HG03521 (cell line): ENCODE measurements around the gene FAAH.
A peak's percentile ranks its signal among the peaks of the same experiment; 100 is the strongest.

Experiments used
- ATAC-seq: cut with Tn5 transposase; IDR thresholded peaks from one replicate; pipeline ENCODE4 v1.9.1; 2021; ENCODE audit warnings: mild to moderate bottlenecking, moderate library complexity; ENCODE audit not compliant: unreplicated experiment

The FAAH gene

DNA sequence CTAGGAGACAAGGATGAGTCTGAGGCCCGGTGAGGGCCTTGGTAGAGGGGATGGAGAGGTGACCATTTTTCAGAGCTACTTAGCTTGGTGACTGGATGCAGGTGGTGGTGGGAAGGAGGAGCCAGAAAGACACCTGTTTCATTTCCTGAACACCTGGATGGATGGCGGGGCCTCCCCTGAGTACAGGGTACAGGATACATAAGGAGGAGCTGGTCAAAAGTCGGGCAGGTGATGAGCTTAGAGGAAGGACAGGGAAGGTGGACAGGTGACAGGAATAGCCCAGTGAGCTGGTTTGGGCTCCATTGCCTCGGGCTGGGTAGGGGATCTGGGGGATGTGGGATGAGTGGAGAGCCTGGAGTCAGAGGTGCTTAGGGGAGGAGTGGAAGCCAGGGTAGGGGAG is 6.3 kb downstream of the FAAH start:
- ATAC-seq = no peak

DNA sequence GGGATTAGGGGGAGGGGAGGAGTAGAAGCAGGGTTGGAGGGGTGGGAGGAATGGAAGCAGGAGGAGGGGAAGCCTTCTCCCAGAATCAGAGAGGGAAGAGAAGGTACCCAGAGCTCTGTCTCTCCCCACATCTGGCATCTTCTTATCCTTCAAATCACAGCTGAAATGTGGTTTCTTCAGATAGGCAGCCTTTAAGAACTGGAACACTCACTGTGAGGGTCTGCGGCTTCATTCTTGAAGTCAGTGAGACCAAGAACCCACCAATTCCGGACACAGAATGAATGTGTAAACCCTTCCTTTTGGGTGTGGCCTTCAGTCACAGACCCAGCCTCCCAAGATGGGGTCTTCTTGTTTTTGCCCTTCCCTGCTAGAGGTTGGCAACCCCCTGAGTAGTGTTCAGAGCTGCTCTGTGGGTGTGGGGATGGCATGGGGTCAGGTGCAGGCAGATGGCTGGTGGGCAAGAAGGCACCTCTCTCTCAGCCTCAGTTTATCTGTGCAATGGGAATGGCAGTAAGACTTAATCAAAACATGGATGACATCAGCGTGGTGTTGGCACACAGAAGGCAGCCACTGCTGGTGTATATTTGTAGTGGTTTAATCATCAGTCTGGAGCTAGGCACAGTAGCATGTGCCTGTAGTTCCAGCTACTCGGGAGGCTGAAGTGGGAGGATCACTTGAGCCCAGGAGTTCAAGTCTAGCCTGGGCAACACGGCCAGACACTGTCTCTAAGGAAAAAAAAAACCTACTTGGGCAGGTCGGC is 7.2 kb downstream of the FAAH start:
- no peak for ATAC-seq

DNA sequence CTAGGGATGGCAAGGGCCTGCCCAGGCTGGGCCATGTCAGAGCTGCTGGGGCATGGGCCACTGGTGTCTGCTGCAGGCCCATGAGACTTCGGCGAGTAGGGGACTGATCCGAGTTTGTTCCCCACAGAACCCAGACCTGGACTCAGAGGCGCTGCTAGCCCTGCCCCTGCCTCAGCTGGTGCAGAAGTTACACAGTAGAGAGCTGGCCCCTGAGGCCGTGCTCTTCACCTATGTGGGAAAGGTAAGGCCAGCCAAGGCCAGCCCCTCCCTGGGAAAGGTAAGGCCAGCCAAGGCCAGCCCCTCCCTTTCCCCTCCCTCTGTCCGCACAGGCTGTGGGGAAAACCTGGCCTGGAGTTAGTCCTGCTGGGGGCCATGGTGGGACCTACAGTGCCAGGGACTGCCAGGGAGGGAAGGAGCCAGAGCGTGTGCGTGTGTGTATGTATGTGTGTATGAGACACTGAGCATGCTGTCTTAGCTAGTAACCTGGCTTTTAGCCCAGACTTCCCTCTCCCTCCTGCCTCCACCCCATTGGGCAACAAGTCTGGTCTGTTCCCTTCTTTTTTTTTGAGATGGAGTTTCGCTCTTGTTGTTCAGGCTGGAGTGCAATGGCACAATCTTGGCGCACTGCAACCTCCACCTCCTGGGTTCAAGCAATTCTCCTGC is 8.0 kb downstream of the FAAH start:
- ATAC-seq = no peak

DNA sequence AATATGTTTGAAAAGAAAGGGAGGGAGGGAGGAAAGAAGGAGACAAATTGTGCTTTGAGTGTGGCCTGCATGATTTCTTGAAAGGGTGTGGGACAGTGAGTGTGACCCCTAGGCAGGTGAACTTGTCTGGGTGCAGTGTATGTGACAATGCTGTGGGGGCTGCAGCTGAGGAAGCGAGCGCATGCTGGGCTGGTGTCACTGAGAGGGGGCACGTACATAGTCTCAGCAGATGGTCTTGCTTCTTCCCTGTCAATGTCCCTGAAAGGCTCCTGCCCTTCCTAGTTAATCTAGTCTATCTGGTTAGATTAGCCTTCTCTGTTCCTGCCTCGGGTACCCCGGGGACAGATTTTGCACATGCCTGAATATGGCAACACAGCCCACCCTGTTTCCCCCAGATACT is 9.8 kb downstream of the FAAH start:
- no peak for ATAC-seq

DNA sequence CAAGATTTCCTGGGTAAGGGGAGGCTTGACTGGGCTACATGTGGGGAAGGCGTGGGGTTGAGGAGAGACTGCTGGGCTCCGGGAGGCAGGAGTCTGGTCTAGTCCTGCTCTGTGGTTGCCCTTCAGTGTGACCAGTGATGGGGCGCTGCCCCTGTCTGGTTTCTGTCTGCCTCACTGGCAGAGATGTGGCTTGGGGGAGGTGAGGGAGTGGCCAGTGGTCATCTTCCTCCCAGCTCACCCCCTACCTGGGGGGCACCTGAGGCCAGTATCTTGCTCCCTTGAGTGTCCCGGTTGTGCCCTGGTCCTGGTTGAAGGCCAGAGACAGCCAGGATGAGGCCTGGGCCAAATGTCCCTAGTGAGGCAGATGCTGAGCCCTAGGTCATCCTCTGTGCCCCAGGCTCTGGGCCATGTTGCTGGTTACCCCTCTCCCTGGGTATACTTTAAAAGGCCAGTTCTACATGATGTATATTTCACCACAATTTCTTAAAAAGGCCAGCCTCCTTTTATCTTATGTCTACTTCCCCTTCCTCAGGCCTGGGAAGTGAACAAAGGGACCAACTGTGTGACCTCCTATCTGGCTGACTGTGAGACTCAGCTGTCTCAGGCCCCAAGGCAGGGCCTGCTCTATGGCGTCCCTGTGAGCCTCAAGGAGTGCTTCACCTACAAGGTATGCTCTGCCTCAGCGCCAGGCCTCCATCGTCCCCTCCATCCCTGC is 10.5 kb downstream of the FAAH start:
- no peak for ATAC-seq

DNA sequence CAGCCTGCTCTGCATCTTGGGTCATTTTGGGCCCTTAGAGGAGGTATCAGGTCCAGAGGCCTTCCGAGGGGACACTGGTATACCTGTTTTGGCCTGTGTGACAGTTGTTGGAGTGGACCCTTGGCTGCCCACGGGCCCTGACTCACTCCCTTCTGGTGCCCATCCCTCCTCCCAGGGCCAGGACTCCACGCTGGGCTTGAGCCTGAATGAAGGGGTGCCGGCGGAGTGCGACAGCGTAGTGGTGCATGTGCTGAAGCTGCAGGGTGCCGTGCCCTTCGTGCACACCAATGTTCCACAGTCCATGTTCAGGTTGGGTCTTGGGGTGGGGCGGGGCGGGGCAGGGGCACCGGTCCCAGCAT is 11.1 kb downstream of the FAAH start:
- no peak for ATAC-seq

DNA sequence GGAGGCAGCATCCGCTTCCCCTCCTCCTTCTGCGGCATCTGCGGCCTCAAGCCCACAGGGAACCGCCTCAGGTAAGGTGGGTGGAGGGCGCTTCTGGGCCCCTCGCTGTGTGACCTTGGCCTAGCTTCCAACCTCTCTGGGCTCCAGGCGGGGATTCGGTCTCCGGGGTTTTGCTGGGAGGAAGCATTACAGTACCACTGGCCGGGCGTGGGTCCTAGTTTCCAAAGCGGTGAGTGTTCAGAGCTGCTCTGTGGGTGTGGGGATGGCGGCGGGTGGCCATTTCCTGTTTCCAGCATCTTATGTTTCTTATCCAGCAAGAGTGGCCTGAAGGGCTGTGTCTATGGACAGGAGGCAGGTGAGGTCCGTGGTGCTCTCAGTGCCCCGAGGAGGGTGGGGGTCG is 11.6 kb downstream of the FAAH start:
- ATAC-seq = no peak

DNA sequence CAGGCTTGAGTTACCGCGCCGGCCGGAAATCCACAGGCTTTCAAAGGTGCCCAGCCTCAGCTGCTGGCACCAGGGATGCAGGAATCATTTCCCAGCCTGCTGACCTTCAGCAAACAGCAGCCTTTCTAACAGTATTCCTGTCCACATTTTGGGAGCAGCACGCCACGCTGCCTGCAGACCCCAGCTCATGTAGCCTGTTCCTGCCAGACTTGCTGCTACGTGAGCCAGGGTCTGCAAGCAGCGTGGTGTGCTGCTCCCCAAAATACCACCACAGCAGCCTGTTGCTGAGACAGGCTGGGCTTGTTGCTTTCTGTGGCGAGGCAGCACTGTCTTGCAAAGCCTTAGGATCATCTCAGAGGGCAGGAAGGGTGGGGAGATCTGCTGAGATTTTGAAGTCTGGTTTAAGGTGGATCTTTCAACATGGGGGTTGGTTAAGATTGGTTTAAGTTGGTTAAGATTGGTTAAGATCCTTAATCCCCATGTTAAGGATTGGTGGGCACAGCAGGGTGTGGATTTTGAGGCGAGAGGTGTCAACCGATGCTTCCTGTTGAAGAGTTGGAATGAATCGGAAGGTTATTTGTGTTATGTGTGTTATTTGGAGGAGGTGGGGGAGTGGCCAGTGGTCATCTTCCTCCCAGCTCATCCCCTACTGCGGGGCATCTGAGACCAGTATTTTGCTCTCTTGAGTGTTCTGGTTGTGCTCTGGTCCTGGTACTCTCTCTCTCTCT is 12.9 kb downstream of the FAAH start:
- no peak for ATAC-seq

DNA sequence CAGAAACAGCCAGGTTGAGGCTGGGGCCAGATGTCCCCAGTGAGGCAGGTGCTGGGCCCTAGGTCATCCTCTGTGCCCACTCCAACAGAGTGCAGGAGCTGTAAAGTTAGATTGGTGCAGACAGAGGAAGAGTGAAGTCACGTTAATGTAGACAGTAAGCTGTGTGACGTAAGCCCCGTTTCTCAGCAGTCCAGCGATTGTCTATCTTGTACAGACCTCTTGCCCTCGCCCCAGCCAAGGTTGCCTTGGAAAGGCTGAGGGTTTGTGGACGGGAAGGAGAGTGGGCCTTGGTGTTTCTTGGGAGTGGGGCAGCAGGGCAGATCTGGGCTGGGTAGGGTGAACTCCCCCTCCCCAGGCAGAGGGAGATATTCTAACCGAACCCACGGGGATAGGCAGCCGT is 13.5 kb downstream of the FAAH start:
- ATAC-seq = no peak

DNA sequence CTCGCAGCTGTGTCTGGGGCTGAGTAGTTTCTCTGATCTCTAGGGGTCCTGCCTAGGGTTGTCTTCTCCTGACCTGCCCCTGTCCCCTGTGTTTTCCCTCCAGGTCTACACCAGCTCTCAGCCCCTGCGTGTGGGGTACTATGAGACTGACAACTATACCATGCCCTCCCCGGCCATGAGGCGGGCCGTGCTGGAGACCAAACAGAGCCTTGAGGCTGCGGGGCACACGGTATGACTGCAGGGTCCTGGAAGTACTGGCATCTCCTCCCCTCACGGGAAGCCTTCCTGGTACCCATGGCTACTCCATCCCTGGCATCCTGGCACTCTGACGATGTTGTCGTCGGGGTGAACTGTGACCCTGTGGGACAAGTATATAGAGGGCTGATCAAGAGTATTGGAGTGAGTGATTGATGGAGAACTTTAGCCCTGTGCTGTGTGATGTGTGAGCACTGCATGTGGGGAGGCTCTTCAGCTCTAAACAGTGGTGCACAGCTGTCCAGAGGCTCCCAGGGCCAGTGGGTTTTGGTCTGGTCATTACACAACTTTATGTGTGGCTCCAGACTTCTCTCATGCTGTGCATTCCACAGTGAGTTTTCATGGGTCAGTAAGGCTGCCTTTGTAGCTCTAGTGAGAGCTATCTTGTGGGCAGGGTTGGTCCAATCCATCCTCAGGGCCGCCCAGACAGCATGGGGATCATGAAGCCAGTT is 14.4 kb downstream of the FAAH start:
- ATAC-seq = no peak

DNA sequence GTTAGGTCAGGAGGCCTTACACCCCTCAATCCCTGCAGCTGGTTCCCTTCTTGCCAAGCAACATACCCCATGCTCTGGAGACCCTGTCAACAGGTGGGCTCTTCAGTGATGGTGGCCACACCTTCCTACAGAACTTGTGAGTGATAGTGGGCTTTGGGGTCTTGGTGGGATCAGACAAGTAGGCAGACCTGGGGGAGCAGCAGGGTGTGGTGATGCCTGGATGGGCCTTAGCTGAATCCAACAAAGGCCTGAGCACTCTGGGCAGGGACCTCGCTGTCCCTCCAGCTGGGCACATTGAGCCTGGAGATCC is 14.9 kb downstream of the FAAH start:
- no peak for ATAC-seq

DNA sequence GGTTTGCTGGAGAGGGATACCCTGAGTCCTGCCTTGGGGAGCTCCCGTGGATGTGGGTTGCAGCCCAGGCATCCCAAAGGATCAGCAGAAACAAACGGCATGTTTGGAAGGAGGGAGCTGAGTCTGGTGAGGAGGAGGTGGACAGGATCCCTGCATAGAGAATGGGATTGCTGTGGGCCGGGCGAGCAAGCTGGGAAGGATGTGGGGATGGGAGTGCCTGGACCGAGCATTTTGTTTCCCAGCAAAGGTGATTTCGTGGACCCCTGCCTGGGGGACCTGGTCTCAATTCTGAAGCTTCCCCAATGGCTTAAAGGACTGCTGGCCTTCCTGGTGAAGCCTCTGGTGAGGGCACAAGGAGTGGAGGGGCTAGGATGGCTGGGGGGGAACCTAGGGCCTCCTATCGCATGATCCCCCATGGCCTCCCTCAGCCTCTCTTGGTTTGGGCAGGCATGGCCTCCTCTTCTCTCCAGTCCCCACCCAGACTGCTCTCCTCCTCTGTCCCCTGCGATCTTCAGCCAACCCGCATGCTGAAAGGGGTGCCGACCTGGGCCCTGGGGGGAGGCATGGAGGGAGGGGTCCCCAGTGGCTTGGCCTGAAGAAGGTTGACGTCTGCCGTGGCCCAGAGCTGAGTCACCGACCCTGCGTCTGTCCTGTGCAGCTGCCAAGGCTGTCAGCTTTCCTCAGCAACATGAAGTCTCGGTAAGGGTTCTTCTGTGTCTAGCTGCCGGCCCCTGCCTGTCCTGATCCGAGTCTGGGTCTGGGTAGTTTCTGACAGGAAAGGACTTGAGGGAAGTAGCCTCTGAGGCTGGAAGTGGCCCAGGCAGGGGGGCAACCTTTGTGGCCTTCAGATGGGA is 16.3 kb downstream of the FAAH start:
- no peak for ATAC-seq

DNA sequence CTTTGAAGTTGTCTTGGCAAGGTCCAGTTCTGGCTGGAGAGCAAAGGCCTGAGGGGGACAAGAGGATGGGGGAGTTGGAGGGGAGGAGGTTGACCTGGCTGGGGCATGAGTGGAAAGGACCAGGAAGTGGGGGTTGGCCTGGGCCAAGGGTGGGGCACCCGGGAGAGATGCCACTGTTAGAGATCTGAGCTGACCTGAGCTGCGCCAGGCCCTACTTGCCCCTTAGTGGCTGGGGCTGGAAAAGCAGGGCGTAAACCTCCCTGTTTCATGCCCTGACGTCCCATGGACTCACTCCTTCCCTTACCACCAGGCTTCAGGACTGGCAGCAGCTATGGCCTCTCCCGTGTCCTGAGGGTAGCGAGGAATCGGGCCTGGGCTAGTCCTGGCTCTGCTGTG is 16.9 kb downstream of the FAAH start:
- ATAC-seq = no peak

DNA sequence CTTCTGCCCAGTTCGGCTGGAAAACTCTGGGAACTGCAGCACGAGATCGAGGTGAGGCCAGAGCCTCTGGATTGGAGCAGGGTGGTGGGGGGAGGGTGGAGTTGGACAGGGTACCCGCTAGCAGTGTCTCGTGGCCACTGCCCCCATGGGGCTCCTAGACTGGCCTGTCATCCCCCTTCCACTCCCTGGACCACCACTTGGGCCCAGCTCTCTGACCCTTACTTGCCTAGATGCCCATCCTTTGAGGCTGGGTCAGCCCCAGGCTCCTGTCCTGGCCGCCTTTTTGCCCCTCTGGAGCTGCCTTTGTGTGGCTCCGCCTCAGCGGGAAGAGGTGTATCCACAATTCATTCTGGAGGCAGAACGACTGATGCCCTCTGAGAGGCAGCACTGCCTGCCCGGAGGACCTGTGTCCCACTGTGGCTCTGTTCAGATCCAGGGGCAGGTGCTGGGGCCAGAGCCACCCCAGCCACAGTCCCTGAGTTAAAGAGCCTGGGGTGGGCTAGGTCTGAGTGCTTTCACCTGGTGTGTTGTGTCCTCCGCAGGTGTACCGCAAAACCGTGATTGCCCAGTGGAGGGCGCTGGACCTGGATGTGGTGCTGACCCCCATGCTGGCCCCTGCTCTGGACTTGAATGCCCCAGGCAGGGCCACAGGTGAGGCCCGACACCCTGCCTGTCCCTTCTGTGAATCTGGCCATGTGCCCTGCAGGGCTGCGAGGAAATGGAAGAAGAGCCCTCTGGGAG is 17.7 kb downstream of the FAAH start:
- ATAC-seq = no peak

DNA sequence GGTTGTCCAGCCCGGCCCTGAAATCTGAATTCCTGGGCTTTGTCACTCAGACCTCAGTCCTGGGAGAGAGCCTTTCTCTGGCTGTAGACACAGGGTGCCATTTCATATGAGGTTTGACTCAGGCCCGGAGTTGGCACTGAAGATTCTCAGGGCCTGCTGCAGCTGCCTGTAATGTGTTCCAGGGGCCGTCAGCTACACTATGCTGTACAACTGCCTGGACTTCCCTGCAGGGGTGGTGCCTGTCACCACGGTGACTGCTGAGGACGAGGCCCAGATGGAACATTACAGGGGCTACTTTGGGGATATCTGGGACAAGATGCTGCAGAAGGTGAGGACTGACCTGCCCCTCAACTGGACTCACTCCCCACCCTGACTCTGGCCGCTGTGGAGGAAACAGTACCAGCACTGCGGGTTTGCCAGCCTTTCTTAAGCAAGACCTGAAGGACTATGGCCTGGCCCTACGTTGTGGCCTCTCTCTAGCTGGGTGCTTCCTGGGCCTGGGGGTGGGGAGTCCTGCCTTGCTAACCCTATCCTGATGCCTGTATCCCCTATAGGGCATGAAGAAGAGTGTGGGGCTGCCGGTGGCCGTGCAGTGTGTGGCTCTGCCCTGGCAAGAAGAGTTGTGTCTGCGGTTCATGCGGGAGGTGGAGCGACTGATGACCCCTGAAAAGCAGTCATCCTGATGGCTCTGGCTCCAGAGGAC is 18.9 kb downstream of the FAAH start:
- ATAC-seq = no peak

DNA sequence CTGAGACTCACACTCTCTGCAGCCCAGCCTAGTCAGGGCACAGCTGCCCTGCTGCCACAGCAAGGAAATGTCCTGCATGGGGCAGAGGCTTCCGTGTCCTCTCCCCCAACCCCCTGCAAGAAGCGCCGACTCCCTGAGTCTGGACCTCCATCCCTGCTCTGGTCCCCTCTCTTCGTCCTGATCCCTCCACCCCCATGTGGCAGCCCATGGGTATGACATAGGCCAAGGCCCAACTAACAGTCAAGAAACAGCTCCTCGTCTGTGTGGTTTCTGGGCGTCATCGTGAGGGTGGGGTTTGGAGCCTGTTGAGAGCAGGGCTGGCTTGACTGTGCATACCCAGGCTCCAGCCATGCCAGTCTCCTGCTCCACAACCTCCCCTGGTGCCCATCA is 19.5 kb downstream of the FAAH start:
- peak; percentile 69 for ATAC-seq

DNA sequence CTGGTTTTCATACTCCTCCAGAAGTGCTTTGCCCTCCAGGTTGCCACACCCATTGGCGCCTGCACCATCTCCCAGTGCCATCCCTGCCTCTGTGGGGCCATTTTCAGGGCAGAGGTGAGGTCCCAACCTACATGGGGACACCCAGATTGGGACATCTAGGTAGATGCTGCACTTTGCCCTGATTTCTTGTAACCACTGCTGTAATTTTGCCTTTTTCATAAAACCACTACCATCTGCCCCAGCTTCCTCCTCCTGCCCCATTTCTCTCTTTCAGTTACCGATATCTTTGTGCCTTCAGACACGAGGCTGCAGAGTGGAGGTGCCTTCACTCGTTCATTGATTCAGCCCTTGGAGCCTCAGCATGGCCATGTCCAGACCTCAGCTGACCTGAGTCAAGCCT is 21.4 kb downstream of the FAAH start:
- no peak for ATAC-seq

DNA sequence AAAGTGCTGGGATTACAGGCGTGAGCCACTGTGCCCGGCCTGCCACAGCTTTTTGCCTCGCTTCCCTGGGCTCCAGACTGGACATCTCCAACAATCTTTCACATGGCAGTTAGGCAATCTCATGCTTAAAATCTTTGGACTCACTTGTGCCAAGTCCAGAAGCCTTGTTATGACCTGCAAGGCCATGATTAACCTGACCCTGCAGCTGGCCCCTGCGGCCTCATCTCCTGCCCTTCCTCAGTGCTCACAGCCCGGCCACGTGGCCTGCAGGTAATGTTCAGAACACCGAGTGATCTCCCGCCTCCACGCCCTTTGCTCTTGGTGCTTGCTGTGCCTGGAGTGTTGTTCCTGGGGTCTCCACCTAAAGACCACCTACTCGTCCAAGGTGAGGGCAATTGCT is 24.9 kb downstream of the FAAH start:
- no peak for ATAC-seq

DNA sequence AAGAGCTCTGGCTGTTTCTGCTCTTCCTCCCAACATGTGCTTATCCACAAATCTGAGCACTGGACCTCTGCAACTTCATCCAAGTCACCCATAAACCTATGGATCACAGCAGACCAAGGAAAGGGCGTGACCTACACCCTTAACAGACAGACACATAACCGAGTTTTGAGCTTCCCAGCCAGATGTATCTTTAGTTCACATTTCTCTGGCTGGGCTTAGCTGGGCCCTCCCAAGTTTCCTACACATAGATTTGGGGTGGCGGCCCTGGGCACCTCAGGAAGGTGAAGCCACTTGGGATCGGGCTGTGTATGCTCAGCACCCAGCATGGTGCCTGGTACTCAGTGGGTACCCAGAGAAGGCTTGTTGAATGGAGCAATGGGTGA is 26.4 kb downstream of the FAAH start:
- ATAC-seq = no peak
